K562 (cell line): Measurements from ENCODE around the gene NFATC4. TPM values are rescaled to one million over a fixed set of nuclear protein-coding genes. Genes with fewer than 3 reads are reported as not detected.

Experiments used
- ATAC-seq: fragments of 200-7000 bp; cut with Tn5 transposase; 3 replicates; pipeline ENCODE4 v1.9.1; 2020; ENCODE audit warnings: moderate library complexity
- BruUV-seq: library from RNA; stranded (reverse); fragments of 400-500 nt; replicated peaks from 2 replicates; lab custom pipeline; 2021; lab: Mats Ljungman, UMichigan
- CTCF ChIA-PET: fragments of 300-600 bp; formaldehyde crosslinking; extraction: SDS; loops from one replicate; lab custom pipeline; 2021; ENCODE audit warnings: low intra/inter-chr PET ratio; lab: Yijun Ruan, JAX
- POLR2A ChIA-PET: fragments of 300-600, 350-650 bp; sonication (Branson Sonifier 250); formaldehyde crosslinking; extraction: SDS; loops from one replicate; lab custom pipeline; 2021; ENCODE audit warnings: antibody characterized with exemption, inconsistent platforms; lab: Yijun Ruan, JAX
- DNase-seq, 4 experiments: peaks; one replicate each; pipeline versions ENCODE4 v3.0.0 to v3.0.0-alpha.2; 2011 to 2018; ENCODE audit warnings: low spot score in 3 of 4, mixed read lengths in 3 of 4; ENCODE audit errors: extremely low read depth in 1 of 4
- FAIRE-seq: peaks from 2 replicates; lab custom pipeline; 2011; peaks lifted over from hg19 to GRCh38; lab: Jason Lieb, UNC
- H2AFZ ChIP-seq: 2 replicates; pipeline ENCODE4 v1.6.0; 2011; ENCODE audit warnings: low read depth, low read length, control low read depth, inconsistent platforms
- H3K27ac ChIP-seq: fragments of 200-600 bp; 3 replicates; pipeline ENCODE4 v1.8.0; 2011; ENCODE audit warnings: low read depth, mild to moderate bottlenecking, control low read depth, inconsistent platforms, low read length, moderate library complexity, mixed read lengths; ENCODE audit errors: extremely low read depth
- H3K27me3 ChIP-seq, 2 experiments: fragments of 300-600 bp in 1 of 2; 2 replicates in 1 of 2; 3 replicates in 1 of 2; pipeline versions ENCODE4 v1.6.0 to v1.8.0; 2011; ENCODE audit warnings: inconsistent platforms in 2 of 2, low read length in 2 of 2, mild to moderate bottlenecking in 1 of 2, mixed read lengths in 1 of 2, moderate library complexity in 1 of 2; ENCODE audit not compliant: control insufficient read depth in 2 of 2, insufficient read depth in 2 of 2
- H3K36me3 ChIP-seq: fragments of 300-600 bp; 3 replicates; pipeline ENCODE4 v1.8.0; 2011; ENCODE audit warnings: mild to moderate bottlenecking, low read length, inconsistent platforms; ENCODE audit not compliant: control insufficient read depth, insufficient read depth
- H3K4me1 ChIP-seq, 2 experiments: fragments of 200-600 bp in 1 of 2; replicated peaks in 1 of 2; 2 replicates in 1 of 2; 3 replicates in 1 of 2; pipeline versions ENCODE4 v1.5.1 to v1.8.0; 2011; ENCODE audit warnings: inconsistent platforms in 2 of 2, low read length in 2 of 2, mild to moderate bottlenecking in 1 of 2, mixed read lengths in 1 of 2, moderate library complexity in 1 of 2; ENCODE audit not compliant: control insufficient read depth in 2 of 2, insufficient read depth in 2 of 2
- H3K4me2 ChIP-seq: 2 replicates; pipeline ENCODE4 v1.6.1; 2011; ENCODE audit warnings: low read length, control low read depth, inconsistent platforms, mixed read lengths; ENCODE audit not compliant: insufficient read depth
- H3K4me3 ChIP-seq: fragments of 200-600 bp; sonication (generic), shearing (Covaris generic); 2 replicates; pipeline ENCODE4 v1.5.1; 2016; ENCODE audit warnings: control low read depth, inconsistent platforms
- H3K79me2 ChIP-seq: fragments of 200-600 bp; 3 replicates; pipeline ENCODE4 v1.8.0; 2011; ENCODE audit warnings: low read length, inconsistent platforms; ENCODE audit not compliant: control insufficient read depth, insufficient read depth
- H3K9ac ChIP-seq, 2 experiments: 2 replicates each; pipeline versions ENCODE4 v1.6.0 to v1.6.1; 2011; ENCODE audit warnings: low read depth in 2 of 2, low read length in 2 of 2, control low read depth in 1 of 2, inconsistent platforms in 1 of 2, mild to moderate bottlenecking in 1 of 2, mixed read lengths in 1 of 2; ENCODE audit not compliant: insufficient read depth in 1 of 2
- H3K9me1 ChIP-seq: one replicate; pipeline ENCODE4 v1.6.0; 2011; ENCODE audit warnings: inconsistent platforms, mild to moderate bottlenecking, low read length, moderate library complexity; ENCODE audit not compliant: control insufficient read depth, insufficient read depth
- H3K9me3 ChIP-seq: replicated peaks from 2 replicates; pipeline ENCODE4 v1.5.1; 2011; ENCODE audit warnings: low read depth, low read length, inconsistent platforms; ENCODE audit not compliant: control insufficient read depth, insufficient read depth
- H4K20me1 ChIP-seq: replicated peaks from 2 replicates; pipeline ENCODE4 v1.6.1; 2011; ENCODE audit warnings: low read length, inconsistent platforms, mixed read lengths; ENCODE audit not compliant: control insufficient read depth, insufficient read depth
- ATF1 ChIP-seq, 2 experiments: fragments of 450-650 bp in 1 of 2; IDR thresholded peaks; 2 replicates each; pipeline ENCODE4 v1.6.1; 2016; ENCODE audit warnings: missing compliant biosample characterization in 1 of 2, missing genetic modification characterization in 1 of 2
- BCL6 ChIP-seq: fragments of 250-450 bp; sonication (Bioruptor Pico); IDR thresholded peaks from 2 replicates; pipeline ENCODE4 v1.4.0; 2020
- CAMTA2 ChIP-seq: fragments of 250-450 bp; sonication (Bioruptor Pico); conservative IDR thresholded peaks from 2 replicates; pipeline ENCODE4 v1.5.1; 2022
- CBX5 ChIP-seq: IDR thresholded peaks from 2 replicates; pipeline ENCODE4 v1.6.1; 2014; ENCODE audit warnings: low read depth, borderline replicate concordance
- DPF2 ChIP-seq: fragments of 450-650 bp; IDR thresholded peaks from 2 replicates; pipeline ENCODE4 v1.6.1; 2016
- ELK1 ChIP-seq: sonication (generic); formaldehyde crosslinking; IDR thresholded peaks from 2 replicates; pipeline ENCODE4 v1.8.1; 2022; ENCODE audit warnings: missing genetic modification reagents
- ETV5 ChIP-seq: sonication (generic); formaldehyde crosslinking; IDR thresholded peaks from 2 replicates; pipeline ENCODE4 v1.4.0; 2020; ENCODE audit warnings: low read depth, mild to moderate bottlenecking, missing genetic modification reagents
- FOXA3 ChIP-seq, 2 experiments: fragments of 450-650 bp in 1 of 2; sonication (generic) in 1 of 2; formaldehyde crosslinking; IDR thresholded peaks in 1 of 2; conservative IDR thresholded peaks in 1 of 2; 2 replicates each; pipeline versions ENCODE4 v1.4.0 to v1.8.0; 2020 to 2022; ENCODE audit warnings: mild to moderate bottlenecking in 2 of 2, missing genetic modification reagents in 1 of 2
- GABPA ChIP-seq: fragments of 200-800 bp; sonication (Bioruptor generic); conservative IDR thresholded peaks from 2 replicates; pipeline ENCODE4 v1.6.1; 2016; ENCODE audit warnings: low read depth, missing genetic modification characterization, missing compliant biosample characterization
- MCM7 ChIP-seq, 2 experiments: fragments of 450-650 bp; IDR thresholded peaks; 2 replicates each; pipeline ENCODE4 v1.6.1; 2016 to 2018
- MITF ChIP-seq: IDR thresholded peaks from 2 replicates; pipeline ENCODE4 v1.6.1; 2014; ENCODE audit warnings: antibody characterized with exemption
- NUFIP1 ChIP-seq: fragments of 450-650 bp; IDR thresholded peaks from 2 replicates; pipeline ENCODE4 v1.6.1; 2018; ENCODE audit not compliant: partially characterized antibody
- PHF21A ChIP-seq: fragments of 450-650 bp; IDR thresholded peaks from 2 replicates; pipeline ENCODE4 v1.6.1; 2017; ENCODE audit warnings: low read depth, borderline replicate concordance
- POLR2G ChIP-seq: fragments of 200-400 bp; formaldehyde crosslinking; IDR thresholded peaks from 2 replicates; pipeline ENCODE4 v1.6.1; 2017; ENCODE audit warnings: low read depth, mild to moderate bottlenecking, antibody characterized with exemption, low read length, moderate library complexity
- SMAD2 ChIP-seq: fragments of 150-350 bp; IDR thresholded peaks from 2 replicates; pipeline ENCODE4 v1.6.1; 2014; ENCODE audit warnings: low read depth, mild to moderate bottlenecking, low read length
- SNIP1 ChIP-seq: fragments of 450-650 bp; IDR thresholded peaks from 2 replicates; pipeline ENCODE4 v1.7.1; 2017; ENCODE audit warnings: low read depth, mild to moderate bottlenecking
- XRCC3 ChIP-seq: fragments of 450-650 bp; IDR thresholded peaks from 2 replicates; pipeline ENCODE4 v1.6.1; 2017; ENCODE audit warnings: mild to moderate bottlenecking, moderate library complexity
- ZBED1 ChIP-seq: IDR thresholded peaks from 2 replicates; pipeline ENCODE4 v1.6.1; 2014
- ZNF23 ChIP-seq: fragments of 250-450 bp; sonication (Bioruptor Pico); IDR thresholded peaks from 2 replicates; pipeline ENCODE4 v1.4.0; 2020; ENCODE audit warnings: mild to moderate bottlenecking
- ZNF668 ChIP-seq: fragments of 250-450 bp; sonication (Bioruptor Pico); IDR thresholded peaks from 2 replicates; pipeline ENCODE4 v1.8.0; 2022; ENCODE audit warnings: mild to moderate bottlenecking, inconsistent platforms
- WGBS: fragments of 100-300 bp; shearing (Covaris generic); methylation state at CpG from one replicate; pipeline ENCODE4 v1.1.6; 2016; ENCODE audit warnings: low coverage, mixed read lengths; ENCODE audit not compliant: insufficient coverage; ENCODE audit errors: missing lambda C conversion rate; 5-methylcytosine and 5-hydroxymethylcytosine counted together
- in situ Hi-C: fragments of 300-500 bp; cut with MboI; formaldehyde crosslinking; loops from 4 replicates; pipeline ENCODE4 v1.15.0; 2018; ENCODE audit warnings: inconsistent platforms, mixed read lengths
- intact Hi-C: fragments of 100-400 bp; cut with micrococcal nuclease; formaldehyde crosslinking; loops from 2 replicates; pipeline ENCODE4 v1.14.2; 2022
- polyA plus RNA-seq, 8 experiments: library from polyadenylated mRNA; depleted of rRNA in 4 of 8; stranded (reverse) in 5 of 8; unstranded in 3 of 8; fragments of >200 nt; fragmentation: Nextera tagmentation in 2 of 8; fragmentation: Illumina TruSeq in 1 of 8; extraction: Ambion mirVana in 2 of 8; extraction: Trizol in 1 of 8; gene quantifications; 2 replicates each; pipeline versions ENCODE4 v1.2.1 to v1.2.3, GENCODE V29; 2011 to 2014; ENCODE audit warnings: inconsistent platforms in 1 of 8, missing spikeins in 1 of 8
- total RNA-seq, 7 experiments: library from RNA; depleted of rRNA in 6 of 7; stranded (reverse); fragments of >200 nt in 6 of 7; fragmentation: Illumina TruSeq in 2 of 7; extraction: Trizol in 2 of 7; gene quantifications; 2 replicates each; pipeline versions ENCODE4 v1.2.1 to v1.2.3, GENCODE V29; 2011 to 2021; ENCODE audit warnings: low replicate concordance in 1 of 7

The NFATC4 gene
- total and polyA plus RNA-seq, 9 of the 15 experiments (the other 6 are each of a cell fraction or from before 2014, with no cell fraction given) = 0.25 to 3.8 (median 0.78) TPM; not detected in 1

GRCh38 chr14:24401810-24402702 is 34.1 kb downstream of the NFATC4 start:
- TF ChIP-seq MCM7 (IDR thresholded peaks at IDR 0.05) = no peak
- TF ChIP-seq PHF21A = no peak
- TF ChIP-seq MITF = no peak
- no peak for TF ChIP-seq SNIP1
- TF ChIP-seq CAMTA2 (CRISPR knock-in tag) = no peak
- TF ChIP-seq ATF1 (CRISPR knock-in tag; IDR thresholded peaks at IDR 0.05) = no peak
- no peak for TF ChIP-seq ATF1 (tag; IDR thresholded peaks at IDR 0.05)
- no peak for TF ChIP-seq GABPA
- TF ChIP-seq CBX5 = no peak
- TF ChIP-seq ZNF668 = no peak
- no peak for TF ChIP-seq ELK1 (CRISPR knock-in tag)
- no peak for TF ChIP-seq SMAD2
- TF ChIP-seq NUFIP1 = no peak
- no peak for TF ChIP-seq BCL6 (CRISPR knock-in tag)
- no peak for TF ChIP-seq ZNF23
- no peak for TF ChIP-seq FOXA3 (CRISPR knock-in tag; conservative IDR thresholded peaks at IDR 0.05 in 1 of 2, IDR thresholded peaks at IDR 0.05 in 1 of 2)
- no peak for TF ChIP-seq ZBED1
- no peak for TF ChIP-seq XRCC3
- TF ChIP-seq POLR2G = no peak
- TF ChIP-seq DPF2 = no peak
- no peak for TF ChIP-seq ETV5 (CRISPR knock-in tag)
- H3K4me1 ChIP-seq = peaks cover 0 to 8% of the 10 kb centered on the region in 2 experiments; a peak in 3 of 5 replicates
- POLR2A ChIA-PET = no interaction called here
- H3K36me3 ChIP-seq = no peaks in the 10 kb centered on the region
- FAIRE-seq (no peak), ATAC-seq (0 out of 3 replicates have a peak, but pooled peaks have one; percentile 9), DNase-seq (no peak)
- no peaks in the 10 kb centered on the region for H3K9me1 ChIP-seq
- 0 out of 4 replicates have a peak overlapping the region, but pooled peaks of 1 of the 2 experiments have one; percentile 48 for H3K9ac ChIP-seq
- BruUV-seq = no TSS peak
- no peaks in the 10 kb centered on the region for H3K79me2 ChIP-seq
- H3K4me3 ChIP-seq = no peak overlapping the region
- in situ Hi-C loops = no loop called here
- no peak overlapping the region for H2AFZ ChIP-seq
- no peak overlapping the region for H3K27ac ChIP-seq
- intact Hi-C loops = no loop called here
- H3K4me2 ChIP-seq = no peak overlapping the region
- 17% methylated on average over 8 of the region's 9 CpGs for WGBS
- H4K20me1 ChIP-seq = no peaks in the 10 kb centered on the region
- CTCF ChIA-PET = no interaction called here
- H3K9me3 ChIP-seq = no peaks in the 10 kb centered on the region
- H3K27me3 ChIP-seq = no peaks in the 10 kb centered on the region
